NOMO-1 (cell line): ENCODE results near the gene FASN.

Source experiments
- DNase-seq, 2 experiments: peaks; one replicate each; lab custom pipeline; 2025; ENCODE audit not compliant: unreplicated experiment in 2 of 2; lab: John Stamatoyannopoulos, UW

Gene FASN

GRCh38 chr17:82078433-82078832 is 19.6 kb downstream of the FASN start:
- no peak for DNase-seq

GRCh38 chr17:82077617-82078358 is 20.2 kb downstream of the FASN start:
- DNase-seq = no peak

- DNase-seq = no peak
These were observed 21.0 kb downstream of the FASN start for GRCh38 chr17:82076785-82077591.

GRCh38 chr17:82076018-82076784 is 21.8 kb downstream of the FASN start:
- DNase-seq = no peak

- no peak for DNase-seq
These were observed 24.6 kb downstream of the FASN start for GRCh38 chr17:82073446-82073845.

- DNase-seq = no peak
These were observed 25.2 kb downstream of the FASN start for GRCh38 chr17:82072827-82073226.

GRCh38 chr17:82070611-82071010 is 27.4 kb downstream of the FASN start:
- DNase-seq = no peak

- DNase-seq = peak; percentile 22 to 42
These were observed 32.3 kb downstream of the FASN start, which contains the start of gene DUS1L for GRCh38 chr17:82065638-82066303. TSS of gene DUS1L (minus strand) at chr17:82065804. CDS start at chr17:82065059, 745 bp downstream.

- no peak for DNase-seq
These were observed 32.8 kb downstream of the FASN start for GRCh38 chr17:82065193-82065637.

GRCh38 chr17:82064433-82065192 is 33.4 kb downstream of the FASN start:
- peak in 1 of 2 experiments; percentile 5 for DNase-seq

- no peak for DNase-seq
These were observed 34.3 kb downstream of the FASN start for GRCh38 chr17:82063424-82064415.

GRCh38 chr17:82062984-82063368 is 35.1 kb downstream of the FASN start:
- no peak for DNase-seq

GRCh38 chr17:82062076-82062983 is 35.7 kb downstream of the FASN start:
- no peak for DNase-seq

GRCh38 chr17:82061047-82061925 is 36.8 kb downstream of the FASN start:
- no peak for DNase-seq

GRCh38 chr17:82060614-82061013 is 37.4 kb downstream of the FASN start:
- no peak for DNase-seq

- DNase-seq = no peak
These were observed 38.0 kb downstream of the FASN start for GRCh38 chr17:82060001-82060380.
